Activated T-helper 1 cell treated with Interleukin-2 at 50 U/mL for 16 hours (primary cell): ENCODE measurements around the gene R3HDM2.

Experiments used
- DNase-seq: peaks from one replicate; pipeline ENCODE4 v3.0.0-alpha.2; 2020; ENCODE audit warnings: low read depth

Gene R3HDM2

GRCh38 chr12:57430931-57431566 is at the start of gene R3HDM2:
Gene R3HDM2, minus strand, starts transcription at chr12:57431043. Its CDS starts 120,615 bp downstream, at chr12:57310428.
- DNase-seq = peak; percentile 93

GRCh38 chr12:57479376-57480115 is 48.7 kb upstream of the R3HDM2 start, which contains the start of gene ARHGAP9:
Gene ARHGAP9, minus strand, starts transcription at chr12:57479866. Its CDS starts 460 bp downstream, at chr12:57479406.
- no peak for DNase-seq

DNA sequence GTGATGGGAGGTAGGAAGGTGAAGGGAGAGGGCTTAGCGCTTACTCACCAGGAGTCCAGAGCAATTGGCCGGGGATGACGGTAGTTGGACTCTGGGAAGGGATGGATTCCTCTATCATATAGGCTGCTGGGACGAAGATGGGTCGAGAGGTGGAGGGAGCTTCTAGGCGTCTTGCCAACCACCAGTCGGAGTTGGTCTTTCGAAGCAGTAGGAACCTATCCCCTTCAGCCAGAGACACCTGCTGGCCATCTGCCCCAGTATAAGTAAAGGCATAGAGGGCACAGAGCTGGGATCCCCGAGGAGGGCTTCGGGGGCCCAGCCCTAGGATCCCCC is 48.2 kb upstream of the R3HDM2 start:
- DNase-seq = no peak

DNA sequence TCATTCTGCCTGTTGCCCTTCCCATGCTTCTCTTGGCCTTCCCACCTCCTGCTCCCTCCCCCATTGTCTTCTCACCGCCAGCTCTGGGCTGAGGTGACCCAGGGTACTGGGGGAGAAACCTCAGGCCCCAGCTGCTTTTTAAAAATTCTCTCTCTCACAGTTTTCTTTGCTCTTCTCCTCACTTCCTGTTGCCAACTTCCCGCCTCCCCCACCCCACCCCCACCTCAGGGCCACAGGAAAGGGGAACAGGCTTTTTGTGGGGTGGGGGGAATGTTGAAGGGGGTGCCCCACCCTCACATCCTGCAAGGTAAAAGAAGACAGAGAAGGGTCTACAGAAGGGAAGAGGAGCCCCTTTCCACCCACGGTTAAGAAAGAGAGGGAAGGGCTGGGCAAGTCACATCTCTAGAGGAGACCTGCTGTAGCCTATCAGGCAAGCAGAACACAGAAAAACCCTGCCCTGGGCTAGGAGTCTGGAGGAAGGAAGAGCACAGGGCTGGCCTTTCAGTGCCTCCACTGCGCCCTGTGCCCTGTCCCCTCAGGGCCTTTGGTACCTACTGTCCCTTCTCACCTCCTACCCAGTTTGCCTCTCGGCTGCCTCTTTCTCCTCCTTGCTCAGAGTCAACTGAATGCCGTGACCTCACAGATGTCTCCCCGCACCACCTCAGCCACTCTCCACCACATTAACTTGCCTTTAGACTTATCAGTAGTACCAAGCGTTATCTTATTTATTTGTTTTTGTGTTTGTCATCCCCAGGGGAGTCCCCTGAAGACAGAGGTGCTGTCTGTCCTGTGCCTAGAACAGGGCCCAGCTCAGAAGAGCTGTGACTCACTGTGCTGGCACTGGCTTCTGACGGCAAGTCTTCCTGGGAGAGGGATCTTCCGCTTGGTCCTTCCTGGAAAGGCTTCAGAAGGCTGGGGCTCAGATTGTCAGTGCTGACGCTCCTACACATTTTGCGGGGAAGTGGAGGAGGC is 47.2 kb upstream of the R3HDM2 start:
- peak; percentile 35 for DNase-seq

DNA sequence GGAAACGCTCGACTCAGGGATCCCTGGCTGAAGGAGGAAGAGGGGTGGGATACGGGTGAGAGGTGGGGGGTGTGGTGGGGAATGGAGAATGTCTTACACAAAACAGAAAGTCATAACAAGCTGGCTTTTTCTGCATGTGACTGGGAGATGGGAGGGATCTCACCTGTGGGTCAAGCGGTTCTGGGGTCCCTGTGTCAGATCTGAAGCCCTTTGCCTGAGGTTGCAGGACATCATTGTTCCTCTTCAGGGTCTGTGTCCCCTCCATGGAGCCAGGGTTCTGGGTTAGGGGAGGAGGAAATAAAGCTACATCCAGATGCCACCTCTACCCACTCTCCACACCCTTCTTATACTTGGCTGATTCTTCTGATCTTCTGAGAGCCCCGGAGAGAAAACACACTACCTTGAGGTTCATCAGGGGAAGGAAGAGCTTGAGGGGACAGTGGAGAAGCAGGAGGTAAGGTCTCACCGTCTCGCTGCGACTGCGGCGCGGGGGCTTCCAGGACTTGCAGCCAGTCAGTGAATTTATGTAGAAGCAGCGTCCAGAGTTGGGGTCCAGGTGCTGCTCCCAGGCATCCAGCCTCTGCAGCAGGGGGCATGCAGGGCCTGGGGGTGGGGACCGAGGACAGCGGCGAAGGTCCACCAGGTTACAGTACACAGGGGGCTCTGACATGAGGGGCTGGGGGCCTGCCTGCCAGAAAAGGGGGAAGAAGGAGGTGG is 46.3 kb upstream of the R3HDM2 start:
- no peak for DNase-seq

DNA sequence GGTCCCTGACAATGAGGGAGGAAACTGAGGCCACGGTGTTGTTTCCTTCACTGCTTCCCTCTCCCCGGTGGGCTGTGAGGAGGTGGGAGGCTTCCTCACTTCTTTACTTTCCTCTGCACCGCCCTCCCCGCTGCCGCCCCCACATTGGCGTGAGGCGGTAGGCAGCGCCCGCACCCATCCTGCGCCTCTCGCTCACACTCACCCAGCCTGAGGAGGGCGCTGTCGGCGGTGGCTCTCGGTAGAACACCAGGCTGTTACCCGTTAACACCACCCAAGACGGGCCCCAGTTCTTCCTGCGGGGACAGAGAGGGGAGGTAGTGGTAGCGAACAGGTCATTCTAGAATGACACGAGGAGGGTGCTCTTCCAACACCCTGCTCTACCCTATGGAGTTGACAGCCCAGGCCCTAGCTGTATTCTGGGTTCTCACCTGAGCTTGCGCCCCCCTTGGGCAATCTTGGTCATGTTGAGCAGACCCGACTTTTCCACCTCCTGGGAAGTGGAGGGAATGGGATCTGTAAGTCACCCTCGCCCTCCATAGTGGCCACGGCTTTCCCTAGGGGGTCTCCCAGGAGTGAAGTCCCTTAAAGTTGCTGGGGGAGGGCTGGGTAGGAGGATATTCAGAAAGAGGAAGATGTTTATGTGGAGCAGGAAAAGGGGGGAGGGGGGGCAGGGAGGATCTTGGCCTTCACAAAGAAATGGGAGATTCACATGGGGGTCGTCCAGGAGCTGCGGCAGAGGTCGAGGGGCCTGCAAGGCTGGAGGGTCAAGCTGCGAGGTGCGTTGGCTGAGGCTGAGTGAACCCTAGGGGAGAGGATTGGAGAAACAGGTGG is 45.5 kb upstream of the R3HDM2 start:
- peak; percentile 50 for DNase-seq

GRCh38 chr12:57475271-57476161 is 44.7 kb upstream of the R3HDM2 start:
- no peak for DNase-seq

DNA sequence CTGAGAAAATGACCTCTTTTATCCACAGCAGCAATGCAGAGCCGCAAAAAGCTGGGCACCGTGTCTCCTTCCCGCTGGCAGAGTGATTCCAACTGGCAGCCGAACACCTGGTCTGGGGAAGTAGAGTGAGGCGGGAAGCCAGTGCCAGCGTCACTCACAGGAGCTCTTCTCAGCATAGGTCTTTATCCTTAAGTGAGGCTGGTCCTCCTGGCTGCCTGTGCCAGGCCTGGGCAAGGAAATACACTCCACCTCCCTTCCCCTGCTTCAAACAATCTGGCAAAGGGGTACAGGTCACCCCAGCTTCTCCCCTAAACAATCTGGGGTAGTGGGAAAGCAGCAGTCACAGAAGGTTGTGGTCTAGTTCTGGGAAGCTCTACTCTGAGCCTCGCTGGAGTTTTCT is 44.0 kb upstream of the R3HDM2 start:
- DNase-seq = no peak

- DNase-seq = no peak
These were observed 43.6 kb upstream of the R3HDM2 start for GRCh38 chr12:57474430-57474829.

DNA sequence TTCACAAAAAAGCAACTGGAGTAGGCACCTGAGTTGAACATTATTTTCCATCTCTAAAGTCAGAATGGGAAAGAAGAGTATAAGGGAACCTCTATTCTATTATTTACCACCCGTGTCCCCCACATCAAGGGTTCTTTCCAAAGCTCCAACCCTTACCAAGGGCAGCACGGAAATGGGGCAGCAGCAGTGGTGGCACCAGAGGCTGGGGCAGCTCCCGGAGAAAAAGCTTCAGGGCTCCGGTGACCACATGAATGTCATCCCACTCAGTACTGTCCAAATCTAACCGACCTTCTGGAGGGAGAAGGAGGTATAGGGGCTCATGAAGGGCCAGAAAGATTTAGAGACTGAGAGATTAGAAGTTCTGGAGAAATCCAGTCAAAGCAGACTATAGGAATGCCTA is 43.0 kb upstream of the R3HDM2 start:
- no peak for DNase-seq

DNA sequence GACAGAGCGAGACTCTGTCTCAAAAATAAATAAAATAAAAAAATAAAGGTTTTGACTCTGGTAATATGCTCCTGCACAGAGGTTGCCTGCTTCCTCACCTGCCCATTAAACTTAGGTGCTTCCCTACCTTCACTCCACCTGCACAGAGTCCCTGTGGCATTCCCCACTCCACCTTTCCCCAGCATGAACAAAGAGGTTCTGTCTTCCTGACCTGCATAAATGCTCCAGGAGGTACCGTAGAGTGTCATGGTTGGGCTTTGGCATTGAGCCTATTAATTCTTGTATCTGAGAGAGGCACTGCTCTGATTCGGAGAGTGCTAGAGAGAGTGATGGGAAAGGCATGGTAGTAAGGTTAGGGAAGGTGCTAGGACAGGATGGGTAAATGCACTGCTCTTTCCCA is 42.5 kb upstream of the R3HDM2 start:
- DNase-seq = no peak

GRCh38 chr12:57472391-57472790 is 41.5 kb upstream of the R3HDM2 start:
- DNase-seq = no peak

DNA sequence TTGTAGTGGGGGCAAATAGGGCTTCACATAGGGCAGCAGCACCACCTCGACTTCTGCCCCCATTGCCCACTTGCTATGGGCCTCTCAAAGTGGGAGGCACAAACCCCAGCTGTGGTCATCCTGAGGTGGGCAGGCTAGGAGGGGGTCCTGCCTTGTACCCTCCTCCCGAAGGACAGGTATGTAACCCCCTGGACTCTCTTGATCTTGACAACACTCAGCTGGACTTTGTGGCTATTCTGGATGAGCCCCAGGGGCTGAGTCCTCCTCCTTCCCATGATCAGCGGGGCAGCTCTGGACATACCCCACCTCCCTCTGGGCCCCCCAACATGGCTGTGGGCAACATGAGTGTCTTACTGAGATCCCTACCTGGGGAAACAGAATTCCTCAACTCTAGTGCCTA is 40.8 kb upstream of the R3HDM2 start:
- DNase-seq = no peak

DNA sequence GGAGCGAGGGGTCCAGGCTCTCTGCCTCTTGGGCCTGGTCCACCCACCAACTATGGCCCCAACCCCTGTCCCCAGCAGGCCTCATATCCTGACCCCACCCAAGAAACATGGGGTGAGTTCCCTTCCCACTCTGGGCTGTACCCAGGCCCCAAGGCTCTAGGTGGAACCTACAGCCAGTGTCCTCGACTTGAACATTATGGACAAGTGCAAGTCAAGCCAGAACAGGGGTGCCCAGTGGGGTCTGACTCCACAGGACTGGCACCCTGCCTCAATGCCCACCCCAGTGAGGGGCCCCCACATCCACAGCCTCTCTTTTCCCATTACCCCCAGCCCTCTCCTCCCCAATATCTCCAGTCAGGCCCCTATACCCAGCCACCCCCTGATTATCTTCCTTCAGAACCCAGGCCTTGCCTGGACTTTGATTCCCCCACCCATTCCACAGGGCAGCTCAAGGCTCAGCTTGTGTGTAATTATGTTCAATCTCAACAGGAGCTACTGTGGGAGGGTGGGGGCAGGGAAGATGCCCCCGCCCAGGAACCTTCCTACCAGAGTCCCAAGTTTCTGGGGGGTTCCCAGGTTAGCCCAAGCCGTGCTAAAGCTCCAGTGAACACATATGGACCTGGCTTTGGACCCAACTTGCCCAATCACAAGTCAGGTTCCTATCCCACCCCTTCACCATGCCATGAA is 40.3 kb upstream of the R3HDM2 start:
- no peak for DNase-seq

DNA sequence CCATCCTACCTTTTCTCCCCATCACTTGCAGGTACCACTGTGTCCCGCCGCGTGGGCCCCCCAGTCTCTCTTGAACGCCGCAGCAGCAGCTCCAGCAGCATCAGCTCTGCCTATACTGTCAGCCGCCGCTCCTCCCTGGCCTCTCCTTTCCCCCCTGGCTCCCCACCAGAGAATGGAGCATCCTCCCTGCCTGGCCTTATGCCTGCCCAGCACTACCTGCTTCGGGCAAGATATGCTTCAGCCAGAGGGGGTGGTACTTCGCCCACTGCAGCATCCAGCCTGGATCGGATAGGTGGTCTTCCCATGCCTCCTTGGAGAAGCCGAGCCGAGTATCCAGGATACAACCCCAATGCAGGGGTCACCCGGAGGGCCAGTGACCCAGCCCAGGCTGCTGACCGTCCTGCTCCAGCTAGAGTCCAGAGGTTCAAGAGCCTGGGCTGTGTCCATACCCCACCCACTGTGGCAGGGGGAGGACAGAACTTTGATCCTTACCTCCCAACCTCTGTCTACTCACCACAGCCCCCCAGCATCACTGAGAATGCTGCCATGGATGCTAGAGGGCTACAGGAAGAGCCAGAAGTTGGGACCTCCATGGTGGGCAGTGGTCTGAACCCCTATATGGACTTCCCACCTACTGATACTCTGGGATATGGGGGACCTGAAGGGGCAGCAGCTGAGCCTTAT is 39.6 kb upstream of the R3HDM2 start:
- no peak for DNase-seq

DNA sequence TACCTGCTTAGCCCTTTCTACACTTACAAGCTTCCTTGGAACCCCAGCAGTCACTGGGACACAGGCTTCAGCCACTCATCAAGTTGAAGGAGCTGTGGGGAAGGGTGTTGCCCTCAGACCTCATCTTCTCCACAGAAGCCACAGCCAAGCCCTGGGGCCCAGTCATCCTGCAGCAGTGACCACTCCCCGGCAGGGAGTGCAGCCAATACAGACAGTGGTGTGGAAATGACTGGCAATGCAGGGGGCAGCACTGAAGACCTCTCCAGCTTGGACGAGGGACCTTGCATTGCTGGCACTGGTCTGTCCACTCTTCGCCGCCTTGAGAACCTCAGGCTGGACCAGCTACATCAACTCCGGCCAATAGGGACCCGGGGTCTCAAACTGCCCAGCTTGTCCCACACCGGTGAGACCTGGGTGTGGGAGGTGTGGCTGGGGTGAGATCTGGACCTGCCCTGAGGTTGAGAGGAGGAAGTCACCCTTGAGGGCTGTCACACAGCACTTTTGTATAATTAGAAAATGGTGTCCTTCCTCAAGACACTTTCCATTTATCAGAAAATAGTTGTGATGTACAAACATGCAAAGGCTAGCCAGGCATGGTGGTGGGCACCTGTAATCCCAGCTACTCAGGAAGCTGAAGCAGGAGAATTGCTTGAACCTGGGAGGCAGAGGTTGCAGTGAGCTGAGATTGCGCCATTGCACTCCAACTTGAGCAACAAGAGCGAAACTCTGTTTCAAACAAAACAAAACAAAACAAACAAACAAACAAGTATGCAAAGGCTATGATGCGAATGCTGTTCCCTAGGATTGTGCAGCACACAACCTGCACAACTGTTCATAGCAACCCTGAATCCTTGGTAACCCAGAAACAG is 38.7 kb upstream of the R3HDM2 start:
- DNase-seq = no peak

DNA sequence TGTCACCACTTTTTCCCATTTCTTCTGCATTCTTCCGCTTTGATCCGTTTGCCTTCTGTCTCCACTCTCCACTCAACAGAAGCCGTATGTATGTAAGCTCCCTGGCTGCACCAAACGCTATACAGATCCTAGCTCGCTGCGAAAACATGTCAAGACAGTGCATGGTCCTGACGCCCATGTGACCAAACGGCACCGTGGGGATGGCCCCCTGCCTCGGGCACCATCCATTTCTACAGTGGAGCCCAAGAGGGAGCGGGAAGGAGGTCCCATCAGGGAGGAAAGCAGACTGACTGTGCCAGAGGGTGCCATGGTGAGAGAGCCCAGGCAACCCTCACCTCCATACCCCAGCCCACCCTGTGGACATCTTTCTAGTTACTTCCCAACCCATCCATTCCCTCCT is 37.1 kb upstream of the R3HDM2 start:
- DNase-seq = no peak
